ENCODE data around the gene ARHGEF37. TPM values are rescaled to one million over a fixed set of nuclear protein-coding genes. Genes with fewer than 3 reads are reported as not detected.

Gene ARHGEF37
- total RNA-seq, 5 donors from 2014 or later (not counting 1 experiment from before 2014, with no cell fraction given): 0.07 to 1.0 (median 0.59) TPM; not detected in 1

DNA sequence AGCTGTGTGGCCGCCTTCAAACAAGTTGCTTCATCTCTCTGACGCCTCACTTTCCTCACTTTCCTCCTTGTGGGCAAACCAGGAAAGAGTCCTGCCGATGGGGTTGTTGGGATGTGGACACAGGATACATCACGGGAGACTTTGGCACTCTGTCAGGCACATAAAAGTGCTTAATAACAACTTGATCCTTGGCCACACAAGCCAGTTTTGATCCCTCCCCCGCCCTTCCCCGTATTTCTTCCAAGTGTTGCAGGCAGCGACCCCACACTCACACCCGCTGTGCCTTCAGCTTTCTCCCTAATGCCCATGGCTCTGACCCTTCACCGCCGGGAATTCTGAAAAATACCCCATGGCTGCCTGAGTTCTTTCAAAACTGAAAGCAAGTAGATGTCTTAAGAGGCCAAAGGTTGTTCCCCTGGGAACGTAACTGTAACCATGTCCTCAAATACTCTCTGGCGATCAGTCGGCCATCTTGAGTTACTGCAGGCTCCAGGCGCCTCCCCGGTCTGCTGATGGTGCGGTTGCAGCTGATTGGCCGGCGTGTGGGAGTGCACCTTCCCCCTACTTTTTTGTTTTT lies 59.8 kb downstream of the ARHGEF37 start:
- no peak for ATAC-seq (replicated peaks in 1 of 4)

GRCh38 chr5:149641600-149641999 lies 60.3 kb downstream of the ARHGEF37 start:
- Mint-ChIP-seq H3K27me3 (no peaks in the 10 kb centered on the region), H3K4me3 (no peak overlapping the region), H3K4me1 (peaks cover 3% of the 10 kb centered on the region in 3 donors), H3K9me3 (no peaks in the 10 kb centered on the region), H3K27ac (no peak overlapping the region), H3K36me3 (no peaks in the 10 kb centered on the region)
- DNase-seq: no peak
- Histone ChIP-seq H3K4me1 (ENCODE audit: control insufficient read depth in 1 of 2, extremely low read depth in 1 of 2, insufficient read depth in 2 of 2, low read length in 2 of 2) (peaks cover 0 to 4% of the 10 kb centered on the region in 2 experiments), H3K27me3 (replicated peaks in 1 of 2; ENCODE audit: control insufficient read depth in 2 of 2, extremely low read depth in 1 of 2, insufficient read depth in 2 of 2, low read length in 1 of 2) (no peaks in the 10 kb centered on the region), H3K36me3 (ENCODE audit: control insufficient read depth in 2 of 2, extremely low read depth in 1 of 2, insufficient read depth in 1 of 2, low read length in 1 of 2) (no peaks in the 10 kb centered on the region), H3K4me3 (ENCODE audit: control insufficient read depth in 1 of 2, extremely low read depth in 1 of 2, low read length in 1 of 2) (no peak overlapping the region), H3K27ac (ENCODE audit: low read length) (no peak overlapping the region), H3K9me3 (no peaks in the 10 kb centered on the region)
- ChIA-PET POLR2A (no interaction called here), CTCF (interaction anchor here in 1 of 2 donors (0.9 to 1.6 kb wide), 2 partner anchors 186 to 202 kb away, joined by 3 to 4 read pairs; no protein-coding TSS in a partner anchor)
- 66% methylated on average over 4 of the region's 5 CpGs for WGBS (ENCODE audit: insufficient coverage)
- ATAC-seq (replicated peaks in 1 of 4): no peak

More for the DNA sequence above, 59.8 kb downstream of the ARHGEF37 start:
- Histone ChIP-seq H3K27me3 (replicated peaks in 1 of 2; ENCODE audit: control insufficient read depth in 2 of 2, extremely low read depth in 1 of 2, insufficient read depth in 2 of 2, low read length in 1 of 2) (no peaks in the 10 kb centered on the region), H3K4me3 (ENCODE audit: control insufficient read depth in 1 of 2, extremely low read depth in 1 of 2, low read length in 1 of 2) (no peak overlapping the region), H3K9me3 (no peaks in the 10 kb centered on the region), H3K27ac (ENCODE audit: low read length) (no peak overlapping the region), H3K36me3 (ENCODE audit: control insufficient read depth in 2 of 2, extremely low read depth in 1 of 2, insufficient read depth in 1 of 2, low read length in 1 of 2) (no peaks in the 10 kb centered on the region), H3K4me1 (ENCODE audit: control insufficient read depth in 1 of 2, extremely low read depth in 1 of 2, insufficient read depth in 2 of 2, low read length in 2 of 2) (peaks cover 0 to 3% of the 10 kb centered on the region in 2 experiments)
- no peaks in the 10 kb centered on the region for H3K27me3 Mint-ChIP-seq
- WGBS (ENCODE audit: insufficient coverage): 82% methylated on average over 11 of the region's 18 CpGs
- no peak overlapping the region for H3K27ac Mint-ChIP-seq
- no peak for DNase-seq
- CTCF ChIA-PET: interaction anchor here (0.9 to 2.0 kb wide), 3 partner anchors 186 to 202 kb away, joined by 3 to 7 read pairs (median 4); no protein-coding TSS in a partner anchor
- POLR2A ChIA-PET: no interaction called here
- no peaks in the 10 kb centered on the region for H3K36me3 Mint-ChIP-seq
- no peaks in the 10 kb centered on the region for H3K4me1 Mint-ChIP-seq
- H3K4me3 Mint-ChIP-seq: no peak overlapping the region
- H3K9me3 Mint-ChIP-seq: no peaks in the 10 kb centered on the region

GRCh38 chr5:149643781-149644180 lies 62.5 kb downstream of the ARHGEF37 start:
- Mint-ChIP-seq H3K27me3 (no peaks in the 10 kb centered on the region), H3K9me3 (no peaks in the 10 kb centered on the region), H3K27ac (no peak overlapping the region), H3K36me3 (no peaks in the 10 kb centered on the region), H3K4me3 (no peak overlapping the region), H3K4me1 (peaks cover 12 to 18% (median 17%) of the 10 kb centered on the region in 3 donors)
- DNase-seq (no peak), ATAC-seq (replicated peaks in 1 of 4) (no peak)
- ChIA-PET POLR2A (no interaction called here), CTCF (interaction anchor here in 1 of 2 donors (1.1 to 1.2 kb wide), 2 partner anchors 180 to 186 kb away, joined by 3 read pairs; no protein-coding TSS in a partner anchor)
- Histone ChIP-seq H3K9me3 (no peaks in the 10 kb centered on the region), H3K27ac (ENCODE audit: low read length) (no peak overlapping the region), H3K4me3 (ENCODE audit: control insufficient read depth in 1 of 2, extremely low read depth in 1 of 2, low read length in 1 of 2) (no peak overlapping the region), H3K4me1 (ENCODE audit: control insufficient read depth in 1 of 2, extremely low read depth in 1 of 2, insufficient read depth in 2 of 2, low read length in 2 of 2) (peaks cover 0 to 9% of the 10 kb centered on the region in 2 experiments), H3K27me3 (replicated peaks in 1 of 2; ENCODE audit: control insufficient read depth in 2 of 2, extremely low read depth in 1 of 2, insufficient read depth in 2 of 2, low read length in 1 of 2) (no peaks in the 10 kb centered on the region), H3K36me3 (ENCODE audit: control insufficient read depth in 2 of 2, extremely low read depth in 1 of 2, insufficient read depth in 1 of 2, low read length in 1 of 2) (no peaks in the 10 kb centered on the region)
- 83% methylated on average over 6 of the region's 6 CpGs for WGBS (ENCODE audit: insufficient coverage)

- H3K9me3 ChIP-seq: no peaks in the 10 kb centered on the region
- H3K27me3 Mint-ChIP-seq: no peaks in the 10 kb centered on the region
- ATAC-seq (replicated peaks in 1 of 4) (no peak), DNase-seq (no peak)
- H3K27me3 ChIP-seq (replicated peaks in 1 of 2; ENCODE audit: control insufficient read depth in 2 of 2, extremely low read depth in 1 of 2, insufficient read depth in 2 of 2, low read length in 1 of 2): no peaks in the 10 kb centered on the region
- H3K4me3 Mint-ChIP-seq: no peak overlapping the region
- WGBS (ENCODE audit: insufficient coverage): no CpG with 5 or more reads among the region's 4 CpGs
- no peaks in the 10 kb centered on the region for H3K36me3 Mint-ChIP-seq
- H3K36me3 ChIP-seq (ENCODE audit: control insufficient read depth in 2 of 2, extremely low read depth in 1 of 2, insufficient read depth in 1 of 2, low read length in 1 of 2): no peaks in the 10 kb centered on the region
- peaks cover 0 to 9% of the 10 kb centered on the region in 2 experiments for H3K4me1 ChIP-seq (ENCODE audit: control insufficient read depth in 1 of 2, extremely low read depth in 1 of 2, insufficient read depth in 2 of 2, low read length in 2 of 2)
- H3K4me1 Mint-ChIP-seq: peaks cover 12 to 18% (median 17%) of the 10 kb centered on the region in 3 donors
- H3K27ac ChIP-seq (ENCODE audit: low read length): no peak overlapping the region
- no peak overlapping the region for H3K27ac Mint-ChIP-seq
- ChIA-PET CTCF (interaction anchor here in 1 of 2 donors (0.6 kb wide), 1 partner anchor 318 kb away, joined by 3 read pairs; no protein-coding TSS in a partner anchor), POLR2A (no interaction called here)
- H3K9me3 Mint-ChIP-seq: no peaks in the 10 kb centered on the region
- no peak overlapping the region for H3K4me3 ChIP-seq (ENCODE audit: control insufficient read depth in 1 of 2, extremely low read depth in 1 of 2, low read length in 1 of 2)
Observed at GRCh38 chr5:149644629-149645028, 63.3 kb downstream of the ARHGEF37 start.

DNA sequence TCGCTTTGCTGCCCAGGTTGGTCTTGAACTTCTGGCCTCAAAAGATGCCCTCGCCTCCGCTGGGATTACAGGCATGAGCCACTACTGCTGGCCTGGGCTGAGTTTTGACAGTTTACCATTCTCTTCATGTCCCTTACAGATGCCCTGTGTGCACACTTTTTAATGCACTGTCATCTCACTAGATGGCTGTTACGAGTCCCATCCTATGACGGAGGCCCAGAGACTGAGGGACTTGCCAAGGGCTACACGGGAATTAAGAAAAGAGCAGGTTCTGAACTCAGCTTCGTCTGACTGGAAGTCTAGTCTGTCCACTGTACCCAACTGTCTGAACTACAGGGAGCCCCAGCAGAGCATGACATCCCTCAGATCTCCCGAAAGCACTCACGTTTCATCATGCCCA lies 63.9 kb downstream of the ARHGEF37 start:
- Histone ChIP-seq H3K4me1 (ENCODE audit: control insufficient read depth in 1 of 2, extremely low read depth in 1 of 2, insufficient read depth in 2 of 2, low read length in 2 of 2) (peaks cover 0 to 9% of the 10 kb centered on the region in 2 experiments), H3K4me3 (ENCODE audit: control insufficient read depth in 1 of 2, extremely low read depth in 1 of 2, low read length in 1 of 2) (no peak overlapping the region), H3K9me3 (no peaks in the 10 kb centered on the region), H3K27me3 (replicated peaks in 1 of 2; ENCODE audit: control insufficient read depth in 2 of 2, extremely low read depth in 1 of 2, insufficient read depth in 2 of 2, low read length in 1 of 2) (no peaks in the 10 kb centered on the region), H3K27ac (ENCODE audit: low read length) (no peak overlapping the region), H3K36me3 (ENCODE audit: control insufficient read depth in 2 of 2, extremely low read depth in 1 of 2, insufficient read depth in 1 of 2, low read length in 1 of 2) (no peaks in the 10 kb centered on the region)
- CTCF ChIA-PET: no interaction called here
- H3K36me3 Mint-ChIP-seq: no peaks in the 10 kb centered on the region
- DNase-seq: no peak
- no peak overlapping the region for H3K4me3 Mint-ChIP-seq
- peaks cover 12 to 18% (median 17%) of the 10 kb centered on the region in 3 donors for H3K4me1 Mint-ChIP-seq
- ATAC-seq (replicated peaks in 1 of 4): no peak
- POLR2A ChIA-PET: no interaction called here
- H3K27me3 Mint-ChIP-seq: no peaks in the 10 kb centered on the region
- no peak overlapping the region for H3K27ac Mint-ChIP-seq
- H3K9me3 Mint-ChIP-seq: no peaks in the 10 kb centered on the region
- WGBS (ENCODE audit: insufficient coverage): 88% methylated on average over 8 of the region's 9 CpGs

DNA sequence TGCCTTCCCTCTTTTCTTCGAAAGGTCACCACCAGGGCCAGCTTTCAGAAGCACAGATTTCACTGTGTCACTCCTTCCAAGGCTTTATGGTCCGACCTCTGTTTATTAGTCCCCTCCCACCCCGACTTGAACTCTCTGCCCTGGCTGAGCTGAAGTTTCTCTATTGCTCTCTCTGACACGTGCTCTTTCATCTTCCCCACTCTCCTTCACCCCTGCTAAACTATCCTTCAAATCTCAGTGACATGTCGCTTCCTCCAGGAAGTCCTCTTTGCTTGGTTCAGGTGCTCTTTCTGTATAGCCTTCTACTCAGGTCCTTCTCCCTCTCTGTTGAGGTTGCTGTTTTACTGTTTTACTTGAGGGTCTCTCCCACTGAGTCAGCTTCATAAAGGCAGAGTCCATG lies 64.4 kb downstream of the ARHGEF37 start:
- no peak overlapping the region for H3K4me3 Mint-ChIP-seq
- DNase-seq (no peak), ATAC-seq (replicated peaks in 1 of 4) (no peak)
- no peaks in the 10 kb centered on the region for H3K9me3 ChIP-seq
- H3K36me3 Mint-ChIP-seq: no peaks in the 10 kb centered on the region
- no peaks in the 10 kb centered on the region for H3K36me3 ChIP-seq (ENCODE audit: control insufficient read depth in 2 of 2, extremely low read depth in 1 of 2, insufficient read depth in 1 of 2, low read length in 1 of 2)
- peaks cover 0 to 9% of the 10 kb centered on the region in 2 experiments for H3K4me1 ChIP-seq (ENCODE audit: control insufficient read depth in 1 of 2, extremely low read depth in 1 of 2, insufficient read depth in 2 of 2, low read length in 2 of 2)
- no peak overlapping the region for H3K27ac Mint-ChIP-seq
- ChIA-PET CTCF (no interaction called here), POLR2A (no interaction called here)
- no peaks in the 10 kb centered on the region for H3K27me3 ChIP-seq (replicated peaks in 1 of 2; ENCODE audit: control insufficient read depth in 2 of 2, extremely low read depth in 1 of 2, insufficient read depth in 2 of 2, low read length in 1 of 2)
- WGBS (ENCODE audit: insufficient coverage): 76% methylated on average over 3 of the region's 5 CpGs
- no peaks in the 10 kb centered on the region for H3K9me3 Mint-ChIP-seq
- H3K27me3 Mint-ChIP-seq: no peaks in the 10 kb centered on the region
- no peak overlapping the region for H3K4me3 ChIP-seq (ENCODE audit: control insufficient read depth in 1 of 2, extremely low read depth in 1 of 2, low read length in 1 of 2)
- no peak overlapping the region for H3K27ac ChIP-seq (ENCODE audit: low read length)
- H3K4me1 Mint-ChIP-seq: peaks cover 12 to 18% (median 17%) of the 10 kb centered on the region in 3 donors
